A549 (cell line): Measurements from ENCODE around the gene PTPRJ. TPM values are rescaled to one million over a fixed set of nuclear protein-coding genes. Genes with fewer than 3 reads are reported as not detected.
A peak's percentile ranks its signal among the peaks of the same experiment; 100 is the strongest.

Source experiments
- ATAC-seq, 2 experiments: fragments of 200-7000 bp in 1 of 2; fragments of >200 bp in 1 of 2; cut with Nextera tagmentation in 1 of 2; cut with Tn5 transposase in 1 of 2; 3 replicates each; pipeline versions ENCODE4 v1.8.0 to v1.9.1; 2018 to 2020; ENCODE audit warnings: mild to moderate bottlenecking in 1 of 2, moderate library complexity in 1 of 2
- CTCF ChIA-PET: fragments of 300-600 bp; sonication (Branson Sonifier 250); formaldehyde crosslinking; extraction: SDS; loops from one replicate; lab custom pipeline; 2021; ENCODE audit warnings: antibody characterized with exemption, inconsistent platforms; lab: Yijun Ruan, JAX
- POLR2A ChIA-PET: fragments of 350-600 bp; formaldehyde crosslinking; extraction: SDS; loops from one replicate; lab custom pipeline; 2021; ENCODE audit warnings: antibody characterized with exemption, inconsistent platforms; lab: Yijun Ruan, JAX
- DNase-seq, 2 experiments: peaks; one replicate each; pipeline versions ENCODE4 v3.0.0 to v3.0.0-alpha.2; 2011 to 2016; ENCODE audit warnings: low read depth in 1 of 2, low spot score in 1 of 2
- FAIRE-seq: peaks from 2 replicates; lab custom pipeline; 2011; peaks lifted over from hg19 to GRCh38; lab: Jason Lieb, UNC
- H3K27ac ChIP-seq, 2 experiments: fragments of >200 bp; sonication (Bioruptor Twin); formaldehyde crosslinking; 3 replicates each; pipeline ENCODE4 v1.5.1; 2016 to 2017
- H3K4me1 ChIP-seq: fragments of >200 bp; sonication (Bioruptor Twin); formaldehyde crosslinking; 3 replicates; pipeline ENCODE4 v1.6.1; 2016
- H3K4me2 ChIP-seq: fragments of >200 bp; sonication (Bioruptor Twin); formaldehyde crosslinking; 3 replicates; pipeline ENCODE4 v1.6.1; 2016
- H3K4me3 ChIP-seq: fragments of >200 bp; sonication (Bioruptor Twin); formaldehyde crosslinking; 3 replicates; pipeline ENCODE4 v1.5.1; 2016
- H3K9me3 ChIP-seq: fragments of >200 bp; sonication (Bioruptor Twin); formaldehyde crosslinking; 3 replicates; pipeline ENCODE4 v1.6.1; 2016
- ATOH8 ChIP-seq: fragments of 250-450 bp; sonication (Bioruptor Pico); IDR thresholded peaks from 2 replicates; pipeline ENCODE4 v1.5.0; 2020; ENCODE audit warnings: low read depth, mild to moderate bottlenecking, moderate library complexity
- BCL3 ChIP-seq: fragments of >200 bp; sonication (Bioruptor Twin); formaldehyde crosslinking; IDR thresholded peaks from 3 replicates; pipeline ENCODE4 v1.6.1; 2016
- CBX2 ChIP-seq: fragments of 200-600 bp; sonication (generic); IDR thresholded peaks from 2 replicates; pipeline ENCODE4 v1.6.1; 2016; ENCODE audit warnings: low read depth, mild to moderate bottlenecking, borderline replicate concordance
- CHD4 ChIP-seq: fragments of 200-600 bp; sonication (generic); IDR thresholded peaks from 2 replicates; pipeline ENCODE4 v1.6.1; 2016; ENCODE audit warnings: antibody characterized with exemption, mild to moderate bottlenecking, borderline replicate concordance
- E2F6 ChIP-seq: IDR thresholded peaks from 2 replicates; pipeline ENCODE4 v1.6.1; 2012; ENCODE audit warnings: low read depth, borderline replicate concordance
- EHF ChIP-seq: fragments of 250-450 bp; sonication (Bioruptor Pico); IDR thresholded peaks from 2 replicates; pipeline ENCODE4 v1.5.0; 2020; ENCODE audit warnings: mild to moderate bottlenecking
- ELK1 ChIP-seq: fragments of 150-350 bp; IDR thresholded peaks from 2 replicates; pipeline ENCODE4 v1.6.1; 2014; ENCODE audit warnings: low read depth, mild to moderate bottlenecking, low read length
- EP300 ChIP-seq, 2 experiments: fragments of >200 bp; sonication (Bioruptor Twin); formaldehyde crosslinking; IDR thresholded peaks; 2 replicates in 1 of 2; 3 replicates in 1 of 2; pipeline ENCODE4 v1.6.1; 2016 to 2017
- FOSB ChIP-seq: fragments of 250-450 bp; sonication (Bioruptor Pico); IDR thresholded peaks from 2 replicates; pipeline ENCODE4 v1.5.0; 2020; ENCODE audit warnings: mild to moderate bottlenecking, moderate library complexity
- FOXS1 ChIP-seq: fragments of 250-450 bp; sonication (Bioruptor Pico); IDR thresholded peaks from 2 replicates; pipeline ENCODE4 v1.5.0; 2020; ENCODE audit warnings: mild to moderate bottlenecking, moderate library complexity
- JUN ChIP-seq, 2 experiments: fragments of >200 bp; sonication (Bioruptor Twin); formaldehyde crosslinking; IDR thresholded peaks; 2 replicates in 1 of 2; 3 replicates in 1 of 2; pipeline ENCODE4 v1.6.1; 2016 to 2017
- KDM5A ChIP-seq: fragments of 200-600 bp; sonication (generic); IDR thresholded peaks from 2 replicates; pipeline ENCODE4 v1.6.1; 2016; ENCODE audit warnings: antibody characterized with exemption, mild to moderate bottlenecking
- MAX ChIP-seq: IDR thresholded peaks from 2 replicates; pipeline ENCODE4 v1.6.1; 2012
- MYC ChIP-seq: IDR thresholded peaks from 2 replicates; pipeline ENCODE4 v1.6.1; 2012; ENCODE audit warnings: mild to moderate bottlenecking, inconsistent platforms, low read length, improper control_type of control experiment, borderline replicate concordance
- NFE2L2 ChIP-seq: fragments of 150-350 bp; conservative IDR thresholded peaks from 2 replicates; pipeline ENCODE4 v1.6.1; 2014; ENCODE audit warnings: low read length
- PBX3 ChIP-seq: IDR thresholded peaks from 2 replicates; pipeline ENCODE4 v1.6.1; 2012
- POLR2A ChIP-seq: IDR thresholded peaks from 2 replicates; pipeline ENCODE4 v1.6.1; 2012; ENCODE audit warnings: mild to moderate bottlenecking, low read length
- RFX5 ChIP-seq: fragments of 450-650 bp; IDR thresholded peaks from 2 replicates; pipeline ENCODE4 v1.7.1; 2014; ENCODE audit warnings: antibody characterized with exemption, mild to moderate bottlenecking, moderate library complexity
- SMC3 ChIP-seq: fragments of >200 bp; sonication (Bioruptor Twin); formaldehyde crosslinking; IDR thresholded peaks from 3 replicates; pipeline ENCODE4 v1.6.1; 2018; ENCODE audit warnings: inconsistent platforms
- TFCP2L1 ChIP-seq: fragments of 250-450 bp; sonication (Bioruptor Pico); IDR thresholded peaks from 2 replicates; pipeline ENCODE4 v1.5.0; 2021; ENCODE audit warnings: mild to moderate bottlenecking
- TP53 ChIP-seq: fragments of 250-450 bp; sonication (Bioruptor Pico); IDR thresholded peaks from 2 replicates; pipeline ENCODE4 v1.5.0; 2021; ENCODE audit warnings: mild to moderate bottlenecking, moderate library complexity
- ZC3H11A ChIP-seq: fragments of 450-650 bp; IDR thresholded peaks from 2 replicates; pipeline ENCODE4 v1.6.1; 2014; ENCODE audit warnings: antibody characterized with exemption, mild to moderate bottlenecking
- WGBS: methylation state at CpG from one replicate; pipeline ENCODE4 v1.1.6; 2017; ENCODE audit errors: missing lambda C conversion rate; 5-methylcytosine and 5-hydroxymethylcytosine counted together
- polyA plus RNA-seq, 4 experiments: library from polyadenylated mRNA; depleted of rRNA in 3 of 4; stranded (reverse); fragments of >200 nt; fragmentation: RNase III in 1 of 4; extraction: RNeasy Plus Mini Kit Qiagen cat#74134 plus additional on column Dnase treatment in 1 of 4; gene quantifications; 2 replicates in 3 of 4; 3 replicates in 1 of 4; pipeline ENCODE4 v1.2.3, GENCODE V29; 2011 to 2017

Gene PTPRJ
- polyA plus RNA-seq, 2 of the 4 experiments (the other 2 are of a cell fraction): 30.3 to 50.5 TPM

GRCh38 chr11:47961383-47961782 is 19.0 kb upstream of the PTPRJ start:
- Histone ChIP-seq H3K4me3 (no peak overlapping the region), H3K9me3 (no peaks in the 10 kb centered on the region), H3K4me2 (no peak overlapping the region), H3K4me1 (0 out of 3 replicates have a peak, but pooled peaks cover 4% of the 10 kb centered on the region), H3K27ac (peak overlapping the region in 1 of 2 experiments; percentile 38; a peak in 2 of 6 replicates)
- ChIA-PET POLR2A (no interaction called here), CTCF (interaction anchor here (0.8 to 1.0 kb wide), 4 partner anchors 12 to 150 kb away, joined by 3 to 5 read pairs (median 4); no protein-coding TSS in a partner anchor)
- ATAC-seq (peak; percentile 82 to 96), DNase-seq (peak in 1 of 2 experiments; percentile 76), FAIRE-seq (no peak)
- 88% methylated on average over 5 of the region's 5 CpGs for WGBS
- TF ChIP-seq FOSB (CRISPR knock-in tag): no peak
- 0 out of 2 replicates have a peak, but pooled peaks have one; percentile 20 for TF ChIP-seq PBX3
- TF ChIP-seq MYC: no peak
- TF ChIP-seq MAX: no peak
- no peak for TF ChIP-seq E2F6
- no peak for TF ChIP-seq POLR2A
- TF ChIP-seq, all 56 proteins: peak for 1

GRCh38 chr11:47964546-47964945 is 15.8 kb upstream of the PTPRJ start:
- H3K9me3 ChIP-seq: no peaks in the 10 kb centered on the region
- H3K4me3 ChIP-seq: no peak overlapping the region
- WGBS: 85% methylated on average over 6 of the region's 6 CpGs
- TF ChIP-seq FOXS1 (CRISPR knock-in tag): no peak
- no peak for TF ChIP-seq KDM5A
- no peak for TF ChIP-seq ZC3H11A
- no peak for TF ChIP-seq EP300 (IDR thresholded peaks at IDR 0.05)
- no peak for TF ChIP-seq CHD4
- no peak for TF ChIP-seq TFCP2L1
- TF ChIP-seq JUN (IDR thresholded peaks at IDR 0.05): no peak
- TF ChIP-seq CBX2: no peak
- TF ChIP-seq BCL3: no peak
- no peak overlapping the region for H3K27ac ChIP-seq
- FAIRE-seq: no peak
- CTCF ChIA-PET: interaction anchor here (1.1 to 2.0 kb wide), 3 partner anchors 9 to 144 kb away, joined by 3 to 10 read pairs (median 5); no protein-coding TSS in a partner anchor
- POLR2A ChIA-PET: no interaction called here
- H3K4me1 ChIP-seq: peaks cover 10% of the 10 kb centered on the region; the same call in 1 of the 3 replicates
- ATAC-seq: no peak
- no peak overlapping the region for H3K4me2 ChIP-seq
- no peak for DNase-seq

- H3K4me2 ChIP-seq: no peak overlapping the region
- H3K27ac ChIP-seq: peak overlapping the region in 1 of 2 experiments; percentile 19; a peak in 3 of 6 replicates
- no peaks in the 10 kb centered on the region for H3K9me3 ChIP-seq
- FAIRE-seq (no peak), ATAC-seq (peak in 1 of 2 experiments; percentile 33; a peak in 1 of 6 replicates), DNase-seq (no peak)
- H3K4me3 ChIP-seq: no peak overlapping the region
- CTCF ChIA-PET: interaction anchor here (1.0 to 5.3 kb wide), 3 partner anchors 20 to 74 kb away, joined by 7 to 18 read pairs (median 14); no protein-coding TSS in a partner anchor
- peaks cover 10% of the 10 kb centered on the region; the same call in 1 of the 3 replicates for H3K4me1 ChIP-seq
- POLR2A ChIA-PET: interaction anchor here (1.0 kb wide), 1 partner anchor 12 kb away, joined by 3 read pairs; no protein-coding TSS in a partner anchor
- 75% methylated on average over 6 of the region's 9 CpGs for WGBS
- TF ChIP-seq MYC (no peak), CBX2 (no peak), ELK1 (no peak), RFX5 (no peak), BCL3 (no peak), TP53 (CRISPR knock-in tag) (no peak), EHF (CRISPR knock-in tag) (no peak), ZC3H11A (no peak), SMC3 (no peak), NFE2L2 (no peak), ATOH8 (no peak)
These were observed 12.5 kb upstream of the PTPRJ start for GRCh38 chr11:47967577-47968525.
